Chondrocyte (in vitro differentiated cells): ENCODE measurements around the gene DUSP22. TPM values are rescaled to one million over a fixed set of nuclear protein-coding genes. Genes with fewer than 3 reads are reported as not detected.

Experiments
- DNase-seq: peaks from one replicate; pipeline ENCODE4 v3.0.0; 2021; ENCODE audit warnings: mixed read lengths, low spot score
- H3K27ac Mint-ChIP-seq: one replicate; pipeline ENCODE4 v1.8.0; 2021; ENCODE audit warnings: mild to moderate bottlenecking, moderate library complexity, mixed read lengths; ENCODE audit not compliant: unreplicated experiment
- H3K27me3 Mint-ChIP-seq: 2 replicates; pipeline ENCODE4 v1.8.0; 2021; ENCODE audit warnings: low read depth, mixed read lengths
- H3K36me3 Mint-ChIP-seq: 2 replicates; pipeline ENCODE4 v1.8.0; 2021; ENCODE audit warnings: low read depth, mixed read lengths
- H3K4me1 Mint-ChIP-seq: 2 replicates; pipeline ENCODE4 v1.8.0; 2021; ENCODE audit warnings: low read depth, mild to moderate bottlenecking, mixed read lengths
- H3K4me3 Mint-ChIP-seq: one replicate; pipeline ENCODE4 v1.8.0; 2021; ENCODE audit warnings: mild to moderate bottlenecking, moderate library complexity, mixed read lengths; ENCODE audit not compliant: unreplicated experiment
- H3K9me3 Mint-ChIP-seq: 2 replicates; pipeline ENCODE4 v1.8.0; 2021; ENCODE audit warnings: low read depth, mixed read lengths
- total RNA-seq: library from RNA; stranded (reverse); gene quantifications from 3 replicates; pipeline ENCODE4 v1.2.1, GENCODE V29; 2021
- TF ChIP-seq, protein P1 (sequence below): fragments of 200-600 bp; sonication (generic); IDR thresholded peaks from 2 replicates; pipeline ENCODE4 v1.5.0; 2021; ENCODE audit warnings: antibody characterized with exemption, mild to moderate bottlenecking, moderate library complexity

DUSP22 gene
- total RNA-seq, 1 donor from 2014 or later = 34.2 TPM

DNA sequence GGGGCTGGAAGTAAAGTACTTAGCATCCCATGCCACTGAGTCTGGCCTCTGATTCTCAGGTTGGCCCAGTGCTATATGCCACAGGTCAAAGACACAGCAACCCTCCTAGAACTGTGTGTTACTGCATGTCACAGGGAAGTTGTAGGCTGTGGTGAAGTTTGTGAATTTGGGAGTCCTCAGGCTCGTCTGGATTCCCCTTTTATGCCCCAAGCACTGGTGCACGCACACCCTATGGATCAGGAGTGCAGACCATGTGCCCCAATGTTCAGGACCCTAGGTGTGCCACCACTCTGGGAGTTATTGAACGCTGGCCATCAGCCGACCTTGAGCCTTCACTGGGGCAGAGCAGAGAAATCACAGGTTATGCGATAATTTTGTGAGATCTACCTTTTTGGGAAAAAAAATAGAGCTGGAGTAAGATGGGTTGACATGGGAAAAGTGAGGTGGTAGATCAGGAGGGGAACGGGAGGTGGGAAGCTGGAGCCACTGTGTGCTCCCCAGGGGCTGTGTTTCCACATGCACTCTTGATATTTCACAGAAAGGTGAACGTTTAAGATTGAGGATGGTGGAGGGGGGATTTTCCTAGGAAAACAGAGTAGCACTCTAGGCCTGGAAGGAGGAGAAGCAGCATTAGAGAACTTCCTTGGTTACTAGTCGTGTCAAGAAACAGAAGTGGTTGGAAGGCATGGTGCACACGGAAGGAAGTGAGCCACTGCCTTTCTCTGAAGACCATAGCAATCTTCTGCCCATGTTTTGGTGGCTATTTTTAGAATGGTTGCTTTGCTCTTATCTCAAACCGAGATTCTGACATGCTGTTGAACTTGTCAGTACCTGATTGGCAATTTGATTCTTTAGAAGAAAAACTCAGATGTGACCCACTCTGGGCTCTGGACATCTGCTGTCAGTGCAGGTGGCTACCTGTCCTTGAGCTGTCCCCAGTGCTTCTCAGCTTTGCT lies 44.1 kb downstream of the DUSP22 start:
- Mint-ChIP-seq H3K4me1 (peaks cover 4% of the 10 kb centered on the region), H3K27me3 (no peaks in the 10 kb centered on the region), H3K4me3 (no peak overlapping the region), H3K36me3 (peaks cover 7% of the 10 kb centered on the region), H3K27ac (no peak overlapping the region), H3K9me3 (peaks cover 24% of the 10 kb centered on the region)
- TF ChIP-seq, protein P1, sequence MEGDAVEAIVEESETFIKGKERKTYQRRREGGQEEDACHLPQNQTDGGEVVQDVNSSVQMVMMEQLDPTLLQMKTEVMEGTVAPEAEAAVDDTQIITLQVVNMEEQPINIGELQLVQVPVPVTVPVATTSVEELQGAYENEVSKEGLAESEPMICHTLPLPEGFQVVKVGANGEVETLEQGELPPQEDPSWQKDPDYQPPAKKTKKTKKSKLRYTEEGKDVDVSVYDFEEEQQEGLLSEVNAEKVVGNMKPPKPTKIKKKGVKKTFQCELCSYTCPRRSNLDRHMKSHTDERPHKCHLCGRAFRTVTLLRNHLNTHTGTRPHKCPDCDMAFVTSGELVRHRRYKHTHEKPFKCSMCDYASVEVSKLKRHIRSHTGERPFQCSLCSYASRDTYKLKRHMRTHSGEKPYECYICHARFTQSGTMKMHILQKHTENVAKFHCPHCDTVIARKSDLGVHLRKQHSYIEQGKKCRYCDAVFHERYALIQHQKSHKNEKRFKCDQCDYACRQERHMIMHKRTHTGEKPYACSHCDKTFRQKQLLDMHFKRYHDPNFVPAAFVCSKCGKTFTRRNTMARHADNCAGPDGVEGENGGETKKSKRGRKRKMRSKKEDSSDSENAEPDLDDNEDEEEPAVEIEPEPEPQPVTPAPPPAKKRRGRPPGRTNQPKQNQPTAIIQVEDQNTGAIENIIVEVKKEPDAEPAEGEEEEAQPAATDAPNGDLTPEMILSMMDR = no peak
- DNase-seq = no peak

- H3K27ac Mint-ChIP-seq = no peak overlapping the region
- H3K27me3 Mint-ChIP-seq = no peaks in the 10 kb centered on the region
- peaks cover 4% of the 10 kb centered on the region for H3K4me1 Mint-ChIP-seq
- H3K9me3 Mint-ChIP-seq = peaks cover 24% of the 10 kb centered on the region
- no peak for DNase-seq
- TF ChIP-seq, protein P1 = no peak
- peaks cover 7% of the 10 kb centered on the region for H3K36me3 Mint-ChIP-seq
- H3K4me3 Mint-ChIP-seq = no peak overlapping the region
Observed at GRCh38 chr6:337805-338368, 45.6 kb downstream of the DUSP22 start.

DNA sequence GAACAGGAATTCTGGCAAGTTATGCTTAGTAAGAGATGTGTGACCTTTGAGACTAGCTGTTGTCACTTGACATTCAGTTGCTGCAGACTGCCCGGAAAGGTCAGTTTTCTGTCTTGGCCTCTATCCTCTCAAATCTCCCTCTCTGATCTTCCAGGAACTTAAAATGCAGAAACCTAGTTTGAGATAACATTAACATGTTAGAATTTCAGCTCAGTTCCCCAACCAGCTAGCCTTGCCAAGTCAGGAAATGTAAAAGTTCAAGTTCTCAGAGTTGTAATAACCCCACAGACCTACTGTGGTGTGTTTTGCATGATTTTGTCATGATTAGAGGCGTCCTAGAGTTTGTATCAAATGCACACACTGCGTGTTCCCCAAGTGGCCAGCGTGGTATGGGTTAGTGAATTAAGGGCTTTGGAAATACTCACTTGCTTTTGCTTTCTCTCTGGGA lies 46.6 kb downstream of the DUSP22 start:
- peaks cover 4% of the 10 kb centered on the region for H3K4me1 Mint-ChIP-seq
- TF ChIP-seq, protein P1 = no peak
- DNase-seq = no peak
- H3K9me3 Mint-ChIP-seq = peaks cover 24% of the 10 kb centered on the region
- H3K4me3 Mint-ChIP-seq = no peak overlapping the region
- H3K36me3 Mint-ChIP-seq = peaks cover 7% of the 10 kb centered on the region
- no peak overlapping the region for H3K27ac Mint-ChIP-seq
- H3K27me3 Mint-ChIP-seq = no peaks in the 10 kb centered on the region

GRCh38 chr6:339480-339879 lies 47.2 kb downstream of the DUSP22 start:
- Mint-ChIP-seq H3K36me3 (peaks cover 7% of the 10 kb centered on the region), H3K4me3 (no peak overlapping the region), H3K27me3 (no peaks in the 10 kb centered on the region), H3K4me1 (peaks cover 4% of the 10 kb centered on the region), H3K27ac (no peak overlapping the region), H3K9me3 (peaks cover 24% of the 10 kb centered on the region)
- no peak for DNase-seq
- TF ChIP-seq, protein P1 = no peak

DNA sequence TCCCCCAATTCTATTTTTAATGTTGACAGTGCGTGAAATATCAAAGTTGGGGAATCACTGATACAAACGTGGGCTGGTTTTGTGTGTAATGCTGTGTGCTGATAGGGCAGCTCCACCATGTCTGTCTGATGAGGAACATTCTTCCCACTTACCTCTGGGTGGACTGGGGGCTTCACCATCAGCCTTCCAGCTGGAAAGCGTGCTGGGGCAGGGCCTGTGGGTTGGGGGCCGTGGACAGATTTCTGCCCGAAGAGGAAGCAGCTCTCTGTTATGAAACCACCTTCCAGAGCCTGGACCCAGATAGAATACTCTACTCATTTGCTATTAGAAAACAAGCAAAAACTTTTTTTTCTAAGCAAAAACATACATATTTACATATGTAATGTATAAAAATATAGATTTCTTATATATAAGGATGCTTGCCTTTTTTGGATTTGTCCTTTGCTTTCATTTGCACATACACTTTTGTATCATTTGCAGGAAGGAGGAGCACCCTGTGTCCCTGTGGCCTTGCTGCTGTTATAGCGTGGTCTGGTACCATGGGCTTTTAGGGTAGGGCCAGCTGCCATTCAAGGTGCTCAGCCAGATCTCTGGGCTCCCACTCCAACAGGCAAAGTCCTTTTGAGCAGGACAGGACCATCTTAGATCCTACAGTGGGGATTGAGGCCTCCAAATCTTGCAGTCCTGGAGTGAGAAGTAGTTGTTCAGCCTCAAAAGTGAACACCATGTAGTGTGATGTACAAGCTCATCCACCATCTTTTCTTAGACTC lies 48.1 kb downstream of the DUSP22 start:
- Mint-ChIP-seq H3K9me3 (peaks cover 24% of the 10 kb centered on the region), H3K27me3 (no peaks in the 10 kb centered on the region), H3K27ac (no peak overlapping the region), H3K4me1 (peaks cover 4% of the 10 kb centered on the region), H3K36me3 (peaks cover 7% of the 10 kb centered on the region), H3K4me3 (no peak overlapping the region)
- TF ChIP-seq, protein P1 = no peak
- no peak for DNase-seq
